Measurements from ENCODE around the gene RNH1.
"Not testable (repeated sequence)": the region's sequence is repeated elsewhere in the genome, so short reads cannot be mapped to it uniquely, and the experiment has no call there.

Gene RNH1

DNA sequence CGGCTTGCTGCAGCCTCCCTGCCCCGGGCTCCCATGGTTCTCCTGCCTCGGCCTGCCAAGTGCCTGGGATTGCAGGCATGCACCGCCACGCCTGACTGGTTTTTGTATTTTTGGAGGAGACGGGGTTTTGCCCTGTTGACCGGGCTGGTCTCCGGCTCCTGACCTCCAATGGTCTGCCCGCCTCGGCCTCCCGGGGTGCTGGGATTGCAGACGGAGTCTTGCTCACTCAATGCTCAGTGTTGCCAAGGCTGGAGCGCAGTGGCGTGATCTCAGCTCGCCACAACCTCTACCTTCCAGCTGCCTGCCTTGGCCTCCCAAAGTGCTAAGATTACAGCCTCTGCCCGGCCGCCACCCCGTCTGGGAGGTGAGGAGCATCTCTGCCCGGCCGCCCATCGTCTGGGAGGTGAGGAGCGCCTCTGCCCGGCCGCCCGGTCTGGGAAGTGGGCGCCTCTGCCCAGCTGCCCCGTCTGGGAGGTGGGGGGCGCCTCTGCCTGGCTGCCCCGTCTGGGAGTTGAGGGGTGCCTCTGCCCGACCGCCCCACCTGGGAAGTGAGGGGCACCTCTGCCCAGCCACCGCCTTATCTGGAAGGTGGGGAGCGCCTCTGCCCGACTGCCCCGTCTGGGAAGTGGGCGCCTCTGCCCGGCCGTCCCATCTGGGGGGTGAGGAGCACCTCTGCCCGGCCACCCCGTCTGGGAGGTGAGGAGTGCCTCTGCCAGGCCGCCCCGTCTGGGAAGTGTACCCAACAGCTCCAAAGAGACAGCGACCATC lies 10.1 kb upstream of the RNH1 start:
- not testable (repeated sequence) for H3K4me1 ChIP-seq (ENCODE audit: control insufficient read depth, insufficient read depth, low read length, poor library complexity, severe bottlenecking); H3K36me3 ChIP-seq (ENCODE audit: control insufficient read depth, insufficient read depth, low read length); H3K4me3 ChIP-seq (ENCODE audit: insufficient read depth, low read depth, low read length, poor library complexity, severe bottlenecking); DNase-seq; H3K27me3 ChIP-seq (replicated peaks; ENCODE audit: control insufficient read depth, insufficient read depth, low read length, poor library complexity, severe bottlenecking); H3K9me3 ChIP-seq (ENCODE audit: control insufficient read depth, low read length); H3K27ac ChIP-seq (ENCODE audit: insufficient read depth, low read length, poor library complexity, severe bottlenecking)

DNA sequence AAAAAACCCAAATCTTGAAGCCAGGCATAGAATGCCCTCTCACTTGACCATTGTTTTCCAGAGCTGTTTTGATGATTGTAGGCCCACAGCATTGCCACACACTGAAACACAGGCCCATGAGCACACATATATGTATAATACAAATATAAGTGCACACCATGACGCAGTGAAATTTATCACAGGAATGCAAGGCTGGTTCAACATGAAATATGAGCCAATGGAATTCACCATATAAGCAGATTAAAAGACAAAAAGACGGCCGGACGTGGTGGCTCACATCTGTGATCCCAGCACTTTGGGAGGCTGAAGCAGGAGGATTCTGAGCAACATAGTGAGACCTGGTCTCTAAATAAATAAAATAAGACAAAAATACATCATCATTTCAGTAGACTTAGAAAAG lies 9.4 kb upstream of the RNH1 start:
- no peaks in the 10 kb centered on the region for H3K36me3 ChIP-seq (ENCODE audit: control insufficient read depth, insufficient read depth, low read length)
- no peak overlapping the region for H3K4me3 ChIP-seq (ENCODE audit: insufficient read depth, low read depth, low read length, poor library complexity, severe bottlenecking)
- no peaks in the 10 kb centered on the region for H3K9me3 ChIP-seq (ENCODE audit: control insufficient read depth, low read length)
- DNase-seq: no peak
- no peak overlapping the region for H3K27ac ChIP-seq (ENCODE audit: insufficient read depth, low read length, poor library complexity, severe bottlenecking)
- no peaks in the 10 kb centered on the region for H3K27me3 ChIP-seq (replicated peaks; ENCODE audit: control insufficient read depth, insufficient read depth, low read length, poor library complexity, severe bottlenecking)
- H3K4me1 ChIP-seq (ENCODE audit: control insufficient read depth, insufficient read depth, low read length, poor library complexity, severe bottlenecking): peaks cover 5% of the 10 kb centered on the region

DNA sequence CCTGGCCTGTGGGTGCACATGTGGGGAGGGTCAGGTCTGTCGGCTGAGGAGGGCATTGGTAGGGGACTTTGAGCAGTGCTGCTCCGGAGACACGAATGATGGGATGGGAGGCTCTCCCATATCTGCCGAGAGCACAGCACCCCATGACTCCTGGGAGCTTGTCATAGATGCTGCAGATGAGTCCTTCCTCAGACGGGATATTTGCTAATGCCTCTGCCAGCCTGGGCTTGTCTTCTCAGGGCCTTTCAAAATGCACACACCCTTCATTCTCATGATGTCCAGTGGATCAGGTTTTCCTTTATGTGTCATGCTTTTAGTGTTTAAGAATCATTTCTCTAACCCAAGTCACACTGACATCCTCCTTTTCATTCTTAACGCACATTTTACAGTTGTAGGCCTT lies 8.1 kb upstream of the RNH1 start:
- no peak overlapping the region for H3K27ac ChIP-seq (ENCODE audit: insufficient read depth, low read length, poor library complexity, severe bottlenecking)
- H3K4me1 ChIP-seq (ENCODE audit: control insufficient read depth, insufficient read depth, low read length, poor library complexity, severe bottlenecking): peaks cover 5% of the 10 kb centered on the region
- no peaks in the 10 kb centered on the region for H3K9me3 ChIP-seq (ENCODE audit: control insufficient read depth, low read length)
- DNase-seq: no peak
- H3K36me3 ChIP-seq (ENCODE audit: control insufficient read depth, insufficient read depth, low read length): no peaks in the 10 kb centered on the region
- H3K4me3 ChIP-seq (ENCODE audit: insufficient read depth, low read depth, low read length, poor library complexity, severe bottlenecking): no peak overlapping the region
- no peaks in the 10 kb centered on the region for H3K27me3 ChIP-seq (replicated peaks; ENCODE audit: control insufficient read depth, insufficient read depth, low read length, poor library complexity, severe bottlenecking)

DNA sequence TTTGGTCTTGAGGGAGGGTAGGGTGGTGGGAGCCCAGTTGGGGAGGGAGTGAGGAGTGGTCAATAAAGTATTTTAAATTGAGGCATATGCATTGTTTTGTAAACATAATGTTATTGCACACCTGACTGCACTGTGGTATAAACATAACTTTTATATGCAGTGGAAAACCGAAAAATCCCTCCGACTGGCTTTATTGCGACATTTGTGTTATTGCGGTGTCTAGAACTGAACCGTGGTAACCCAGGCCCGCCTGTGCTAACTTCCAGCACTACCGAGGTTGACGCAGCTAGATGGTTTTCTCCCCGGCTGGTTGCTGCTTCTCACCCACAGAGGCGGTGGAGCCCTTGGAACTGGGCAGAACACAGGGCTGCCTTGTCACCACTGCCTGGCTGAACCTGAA lies 7.6 kb upstream of the RNH1 start:
- no peak overlapping the region for H3K4me3 ChIP-seq (ENCODE audit: insufficient read depth, low read depth, low read length, poor library complexity, severe bottlenecking)
- no peak for DNase-seq
- H3K27ac ChIP-seq (ENCODE audit: insufficient read depth, low read length, poor library complexity, severe bottlenecking): no peak overlapping the region
- H3K4me1 ChIP-seq (ENCODE audit: control insufficient read depth, insufficient read depth, low read length, poor library complexity, severe bottlenecking): peaks cover 5% of the 10 kb centered on the region
- no peaks in the 10 kb centered on the region for H3K27me3 ChIP-seq (replicated peaks; ENCODE audit: control insufficient read depth, insufficient read depth, low read length, poor library complexity, severe bottlenecking)
- peaks cover 3% of the 10 kb centered on the region for H3K36me3 ChIP-seq (ENCODE audit: control insufficient read depth, insufficient read depth, low read length)
- H3K9me3 ChIP-seq (ENCODE audit: control insufficient read depth, low read length): no peaks in the 10 kb centered on the region

DNA sequence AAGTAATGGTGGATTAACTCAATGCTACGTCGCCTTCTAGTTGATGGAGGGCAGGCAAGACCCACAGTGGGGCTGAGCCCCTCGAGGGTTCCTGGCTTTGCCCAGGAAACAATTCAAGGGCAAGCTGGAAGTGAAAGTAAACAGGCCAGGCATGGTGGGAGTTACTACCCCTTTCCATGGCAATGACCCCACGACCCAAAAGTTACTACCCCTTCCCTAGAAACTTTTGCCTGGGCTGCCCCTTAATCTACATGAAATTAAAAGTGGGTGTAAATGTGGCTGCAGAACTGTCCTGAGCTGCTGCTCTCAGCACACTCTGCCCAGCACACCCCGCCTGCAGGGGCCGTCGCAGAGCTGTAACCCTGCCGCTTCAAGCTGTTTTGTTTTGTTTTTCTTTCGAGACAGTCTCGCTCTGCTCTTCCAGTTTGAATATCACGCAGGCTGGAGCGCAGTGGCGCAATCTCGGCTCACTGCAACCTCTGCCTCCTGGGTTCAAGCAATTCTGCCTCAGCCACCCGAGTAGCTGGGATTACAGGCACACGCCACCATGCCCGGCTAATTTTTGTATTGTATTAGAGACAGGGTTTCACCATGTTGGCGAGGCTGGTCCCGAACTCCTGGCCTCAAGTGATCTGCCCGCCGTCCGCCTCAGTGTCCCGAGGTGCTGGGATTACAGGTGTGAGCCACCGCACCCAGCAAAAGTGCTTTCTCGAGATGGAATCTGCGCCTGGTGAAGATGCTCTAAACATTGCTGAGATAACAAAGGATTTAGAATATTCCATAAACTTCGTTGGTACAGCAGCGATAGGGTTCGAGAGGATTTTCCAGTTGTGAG lies 5.9 kb upstream of the RNH1 start:
- no peaks in the 10 kb centered on the region for H3K27me3 ChIP-seq (replicated peaks; ENCODE audit: control insufficient read depth, insufficient read depth, low read length, poor library complexity, severe bottlenecking)
- peaks cover 3% of the 10 kb centered on the region for H3K36me3 ChIP-seq (ENCODE audit: control insufficient read depth, insufficient read depth, low read length)
- H3K27ac ChIP-seq (ENCODE audit: insufficient read depth, low read length, poor library complexity, severe bottlenecking): no peak overlapping the region
- no peaks in the 10 kb centered on the region for H3K9me3 ChIP-seq (ENCODE audit: control insufficient read depth, low read length)
- H3K4me3 ChIP-seq (ENCODE audit: insufficient read depth, low read depth, low read length, poor library complexity, severe bottlenecking): no peak overlapping the region
- no peak for DNase-seq
- peaks cover under 1% of the 10 kb centered on the region for H3K4me1 ChIP-seq (ENCODE audit: control insufficient read depth, insufficient read depth, low read length, poor library complexity, severe bottlenecking)

DNA sequence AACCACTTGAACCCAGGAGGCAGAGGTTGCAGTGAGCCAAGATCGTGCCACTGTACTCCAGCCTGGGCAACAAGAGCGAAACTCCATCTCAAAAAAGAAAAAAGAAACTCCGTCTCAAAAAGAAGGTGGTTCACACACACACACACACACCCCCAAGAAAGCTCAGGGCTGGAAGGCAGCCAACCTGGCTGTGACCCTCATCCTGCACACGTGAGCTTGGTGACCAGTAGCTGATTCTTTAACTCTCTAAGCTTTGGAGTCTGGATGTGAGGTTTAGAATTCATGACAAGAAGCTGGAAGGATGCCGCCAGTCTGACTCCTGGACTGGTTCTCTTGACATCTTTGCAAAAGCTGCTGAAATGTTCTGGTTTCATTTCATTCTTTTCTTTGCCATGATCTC lies 1.9 kb upstream of the RNH1 start:
- Histone ChIP-seq H3K4me1 (ENCODE audit: control insufficient read depth, insufficient read depth, low read length, poor library complexity, severe bottlenecking) (peaks cover 25% of the 10 kb centered on the region), H3K9me3 (ENCODE audit: control insufficient read depth, low read length) (no peaks in the 10 kb centered on the region), H3K4me3 (ENCODE audit: insufficient read depth, low read depth, low read length, poor library complexity, severe bottlenecking) (no peak overlapping the region), H3K36me3 (ENCODE audit: control insufficient read depth, insufficient read depth, low read length) (peaks cover 3% of the 10 kb centered on the region), H3K27me3 (replicated peaks; ENCODE audit: control insufficient read depth, insufficient read depth, low read length, poor library complexity, severe bottlenecking) (no peaks in the 10 kb centered on the region), H3K27ac (ENCODE audit: insufficient read depth, low read length, poor library complexity, severe bottlenecking) (no peak overlapping the region)
- DNase-seq: no peak

DNA sequence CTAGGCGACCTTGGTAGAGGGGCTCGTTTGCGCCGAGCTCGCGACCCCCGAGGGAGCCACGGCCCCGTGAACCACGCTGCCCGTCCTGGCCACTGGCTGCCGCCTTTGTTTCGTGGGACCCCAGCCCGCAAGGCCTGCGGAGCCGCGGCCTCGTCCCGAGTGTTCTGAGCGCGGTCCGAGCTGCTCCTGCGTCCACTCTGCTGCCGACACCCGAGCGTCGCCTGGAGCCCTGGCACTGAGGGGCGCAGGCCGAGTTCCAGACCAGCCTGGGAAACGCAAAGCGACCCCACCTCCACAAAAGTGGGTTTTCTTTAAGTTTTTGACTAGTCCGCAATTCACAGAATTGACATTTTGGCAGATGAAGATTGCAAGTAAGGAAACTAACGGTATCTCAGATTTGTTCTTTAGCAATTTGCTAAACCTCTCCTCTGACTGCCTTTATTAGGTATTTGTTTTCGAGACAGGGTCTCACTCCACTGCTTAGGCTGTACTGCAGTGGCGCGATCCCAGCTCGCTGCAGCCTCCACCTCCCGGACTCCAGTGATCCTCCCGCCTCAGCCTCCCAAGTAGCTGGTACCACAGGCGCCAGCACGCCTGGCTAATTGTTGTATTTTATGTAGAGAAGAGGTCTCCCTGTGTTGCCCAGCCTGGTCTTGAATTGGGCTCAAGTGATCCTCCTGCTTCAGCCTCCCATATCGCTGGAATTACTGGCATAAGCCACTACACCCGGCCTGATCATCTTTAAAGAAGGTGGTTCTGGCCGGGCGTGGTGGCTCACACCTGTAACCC lies 879 bp upstream of the RNH1 start:
- Histone ChIP-seq H3K4me3 (ENCODE audit: insufficient read depth, low read depth, low read length, poor library complexity, severe bottlenecking) (peak overlapping the region; percentile 95), H3K27ac (ENCODE audit: insufficient read depth, low read length, poor library complexity, severe bottlenecking) (peak overlapping the region; percentile 100), H3K36me3 (ENCODE audit: control insufficient read depth, insufficient read depth, low read length) (peaks cover 3% of the 10 kb centered on the region)

DNA sequence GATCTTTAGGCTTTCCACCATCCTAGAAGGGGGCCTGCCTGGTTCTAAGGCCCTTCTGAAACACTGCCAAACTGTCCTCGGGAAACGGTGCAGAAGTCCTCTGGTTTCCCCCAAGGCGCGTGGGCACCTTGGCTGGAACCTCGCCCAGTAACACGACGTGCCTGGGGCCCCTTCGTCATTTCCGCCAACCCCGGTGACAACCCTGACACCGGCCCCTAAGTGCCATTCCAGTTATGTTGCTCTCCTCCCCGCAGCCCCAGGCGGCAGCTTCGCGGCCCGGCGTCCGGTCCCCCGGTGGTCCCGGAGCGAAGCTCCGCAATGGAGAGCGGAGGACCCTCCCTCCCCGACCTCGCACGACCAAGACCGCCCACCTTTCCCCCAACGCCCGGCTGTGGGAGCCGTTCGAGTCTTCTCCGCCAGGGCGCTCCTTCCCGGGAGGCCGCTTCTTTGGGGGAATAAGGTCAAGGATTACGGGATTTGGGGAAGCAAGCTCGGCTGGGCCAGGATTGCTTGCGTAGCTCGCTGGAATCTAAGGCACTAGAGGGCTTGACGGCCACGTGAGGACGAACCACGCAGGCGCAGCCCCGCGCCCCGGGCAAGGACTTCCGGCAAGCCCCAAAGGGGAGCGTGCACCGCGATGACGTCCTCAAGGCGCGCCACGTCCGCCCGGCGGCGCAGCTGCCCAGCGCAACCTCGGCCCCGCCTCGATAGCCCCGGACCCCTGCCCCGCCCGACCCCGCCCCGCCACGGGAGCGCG lies 626 bp downstream of the RNH1 start:
- Histone ChIP-seq H3K36me3 (ENCODE audit: control insufficient read depth, insufficient read depth, low read length) (peaks cover 9% of the 10 kb centered on the region), H3K9me3 (ENCODE audit: control insufficient read depth, low read length) (no peaks in the 10 kb centered on the region), H3K27me3 (replicated peaks; ENCODE audit: control insufficient read depth, insufficient read depth, low read length, poor library complexity, severe bottlenecking) (no peaks in the 10 kb centered on the region), H3K4me1 (ENCODE audit: control insufficient read depth, insufficient read depth, low read length, poor library complexity, severe bottlenecking) (peaks cover 31% of the 10 kb centered on the region), H3K27ac (ENCODE audit: insufficient read depth, low read length, poor library complexity, severe bottlenecking) (peak overlapping the region; percentile 100), H3K4me3 (ENCODE audit: insufficient read depth, low read depth, low read length, poor library complexity, severe bottlenecking) (peak overlapping the region; percentile 95)
- DNase-seq: peak; percentile 91 to 95 (median 95)

More for the DNA sequence above, 879 bp upstream of the RNH1 start:
- DNase-seq: no peak
- Histone ChIP-seq H3K4me1 (ENCODE audit: control insufficient read depth, insufficient read depth, low read length, poor library complexity, severe bottlenecking) (peaks cover 31% of the 10 kb centered on the region), H3K27me3 (replicated peaks; ENCODE audit: control insufficient read depth, insufficient read depth, low read length, poor library complexity, severe bottlenecking) (no peaks in the 10 kb centered on the region), H3K9me3 (ENCODE audit: control insufficient read depth, low read length) (no peaks in the 10 kb centered on the region)

DNA sequence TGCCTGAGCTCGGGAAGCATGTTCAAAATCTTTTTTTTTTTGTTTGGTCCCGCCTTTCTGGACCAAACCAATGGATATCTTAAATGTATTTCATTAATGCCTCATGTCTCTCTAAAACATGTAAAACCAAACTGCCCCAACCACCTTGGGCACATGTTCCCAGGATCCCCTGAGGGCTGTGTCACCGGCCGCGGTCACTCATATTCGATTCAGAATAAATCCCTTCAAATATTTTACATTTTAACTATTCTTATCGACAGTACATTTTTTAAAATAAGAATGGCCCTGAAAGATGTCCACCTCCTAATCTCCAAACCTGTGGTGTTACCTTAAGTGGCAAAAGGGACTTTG lies 2.1 kb downstream of the RNH1 start:
- Histone ChIP-seq H3K4me1 (ENCODE audit: control insufficient read depth, insufficient read depth, low read length, poor library complexity, severe bottlenecking) (peaks cover 31% of the 10 kb centered on the region), H3K27me3 (replicated peaks; ENCODE audit: control insufficient read depth, insufficient read depth, low read length, poor library complexity, severe bottlenecking) (no peaks in the 10 kb centered on the region), H3K9me3 (ENCODE audit: control insufficient read depth, low read length) (no peaks in the 10 kb centered on the region), H3K4me3 (ENCODE audit: insufficient read depth, low read depth, low read length, poor library complexity, severe bottlenecking) (no peak overlapping the region), H3K27ac (ENCODE audit: insufficient read depth, low read length, poor library complexity, severe bottlenecking) (no peak overlapping the region), H3K36me3 (ENCODE audit: control insufficient read depth, insufficient read depth, low read length) (peaks cover 22% of the 10 kb centered on the region)
- no peak for DNase-seq

Data from effector memory CD4-positive, alpha-beta T cell (primary cell).